K562 (cell line): ENCODE results near the gene BCR. TPM values are rescaled to one million over a fixed set of nuclear protein-coding genes. Genes with fewer than 3 reads are reported as not detected.

Experiments used
- ARID2 ChIP-seq: fragments of 450-650 bp; IDR thresholded peaks from 2 replicates; pipeline ENCODE4 v1.6.1; 2017; ENCODE audit warnings: antibody characterized with exemption, mild to moderate bottlenecking
- CSDE1 ChIP-seq, 2 experiments: fragments of 450-650 bp; IDR thresholded peaks; 2 replicates each; pipeline ENCODE4 v1.6.1; 2016; ENCODE audit warnings: mild to moderate bottlenecking in 1 of 2
- CXXC5 ChIP-seq: fragments of 250-450 bp; sonication (Bioruptor Pico); IDR thresholded peaks from 2 replicates; pipeline ENCODE4 v1.8.0; 2022; ENCODE audit warnings: inconsistent platforms, mild to moderate bottlenecking, moderate library complexity
- DIDO1 ChIP-seq: fragments of 450-650 bp; IDR thresholded peaks from 2 replicates; pipeline ENCODE4 v1.6.1; 2016; ENCODE audit warnings: low read depth, missing biosample characterization, missing genetic modification characterization
- E2F1 ChIP-seq: sonication (generic); formaldehyde crosslinking; IDR thresholded peaks from 2 replicates; pipeline ENCODE4 v1.8.1; 2023; ENCODE audit warnings: mild to moderate bottlenecking, missing genetic modification reagents, moderate library complexity
- E2F4 ChIP-seq: sonication (generic); formaldehyde crosslinking; IDR thresholded peaks from 2 replicates; pipeline ENCODE4 v1.8.0; 2022; ENCODE audit warnings: mild to moderate bottlenecking, low read depth, missing genetic modification reagents
- ELF4 ChIP-seq: fragments of 450-650 bp; formaldehyde crosslinking; IDR thresholded peaks from 2 replicates; pipeline ENCODE4 v1.4.0; 2022; ENCODE audit warnings: missing genetic modification characterization
- GTF2A2 ChIP-seq: IDR thresholded peaks from 2 replicates; pipeline ENCODE4 v1.6.1; 2016; ENCODE audit warnings: mild to moderate bottlenecking, missing genetic modification characterization, missing compliant biosample characterization
- HNRNPL ChIP-seq: fragments of 200-400 bp; formaldehyde crosslinking; IDR thresholded peaks from 2 replicates; pipeline ENCODE4 v1.6.1; 2017; ENCODE audit warnings: low read depth, mild to moderate bottlenecking, low read length
- HSF4 ChIP-seq: fragments of 250-450 bp; sonication (Bioruptor Pico); IDR thresholded peaks from 2 replicates; pipeline ENCODE4 v2.1.2; 2022; ENCODE audit warnings: mild to moderate bottlenecking, moderate library complexity, borderline replicate concordance
- PCBP2 ChIP-seq: fragments of 200-400 bp; formaldehyde crosslinking; IDR thresholded peaks from 2 replicates; pipeline ENCODE4 v1.6.1; 2018; ENCODE audit warnings: low read length, low read depth, mild to moderate bottlenecking, moderate library complexity; ENCODE audit not compliant: poor library complexity, severe bottlenecking
- PHTF2 ChIP-seq: fragments of 250-450 bp; sonication (Bioruptor Pico); IDR thresholded peaks from 2 replicates; pipeline ENCODE4 v1.5.0; 2021; ENCODE audit warnings: mild to moderate bottlenecking
- RREB1 ChIP-seq: fragments of 250-450 bp; sonication (Bioruptor Pico); IDR thresholded peaks from 2 replicates; pipeline ENCODE4 v1.4.0; 2020
- TCF3 ChIP-seq: sonication (generic); formaldehyde crosslinking; IDR thresholded peaks from 2 replicates; pipeline ENCODE4 v1.4.0; 2020; ENCODE audit warnings: mild to moderate bottlenecking, missing genetic modification reagents
- ZBTB11 ChIP-seq, 3 experiments: fragments of 200-800 bp in 1 of 3; fragments of 250-450 bp in 1 of 3; fragments of 450-650 bp in 1 of 3; sonication (Bioruptor Pico) in 1 of 3; sonication (Bioruptor generic) in 1 of 3; formaldehyde crosslinking in 1 of 3; IDR thresholded peaks; 2 replicates each; pipeline versions ENCODE4 v1.6.1 to v1.8.0; 2016 to 2022; ENCODE audit warnings: mild to moderate bottlenecking in 2 of 3, missing genetic modification characterization in 2 of 3, missing compliant biosample characterization in 1 of 3, moderate library complexity in 1 of 3
- polyA plus RNA-seq, 8 experiments: library from polyadenylated mRNA; depleted of rRNA in 4 of 8; stranded (reverse) in 5 of 8; unstranded in 3 of 8; fragments of >200 nt; fragmentation: Nextera tagmentation in 2 of 8; fragmentation: Illumina TruSeq in 1 of 8; extraction: Ambion mirVana in 2 of 8; extraction: Trizol in 1 of 8; gene quantifications; 2 replicates each; pipeline versions ENCODE4 v1.2.1 to v1.2.3, GENCODE V29; 2011 to 2014; ENCODE audit warnings: inconsistent platforms in 1 of 8, missing spikeins in 1 of 8
- total RNA-seq, 7 experiments: library from RNA; depleted of rRNA in 6 of 7; stranded (reverse); fragments of >200 nt in 6 of 7; fragmentation: Illumina TruSeq in 2 of 7; extraction: Trizol in 2 of 7; gene quantifications; 2 replicates each; pipeline versions ENCODE4 v1.2.1 to v1.2.3, GENCODE V29; 2011 to 2021; ENCODE audit warnings: low replicate concordance in 1 of 7

The BCR gene
- total and polyA plus RNA-seq, 9 of the 15 experiments (the other 6 are each of a cell fraction or from before 2014, with no cell fraction given) = 0.41 to 150 (median 45.6) TPM

- TF ChIP-seq E2F1 (CRISPR knock-in tag) = no peak
- no peak for TF ChIP-seq E2F4 (CRISPR knock-in tag)
- TF ChIP-seq HNRNPL = no peak
- no peak for TF ChIP-seq ELF4 (CRISPR knock-in tag)
- no peak for TF ChIP-seq CXXC5
- TF ChIP-seq RREB1 = no peak
- no peak for TF ChIP-seq PCBP2
- no peak for TF ChIP-seq CSDE1 (IDR thresholded peaks at IDR 0.05)
- TF ChIP-seq TCF3 (CRISPR knock-in tag) = no peak
- TF ChIP-seq HSF4 (CRISPR knock-in tag) = no peak
- TF ChIP-seq ZBTB11 (CRISPR knock-in tag; IDR thresholded peaks at IDR 0.05) = no peak
- no peak for TF ChIP-seq PHTF2 (CRISPR knock-in tag)
- no peak for TF ChIP-seq GTF2A2 (tag)
- TF ChIP-seq ARID2 = no peak
- TF ChIP-seq DIDO1 (tag) = no peak
Measured at GRCh38 chr22:23273445-23274145, 93.3 kb downstream of the BCR start (continued).
